KMS-11 (cell line): ENCODE measurements around the gene PIGL.
"Not testable (repeated sequence)": the region's sequence is repeated elsewhere in the genome, so short reads cannot be mapped to it uniquely, and the experiment has no call there.

Experiments
- H2AFZ ChIP-seq: fragments of 200-600 bp; sonication (generic); 2 replicates; pipeline ENCODE4 v1.6.1; 2016; ENCODE audit warnings: antibody characterized with exemption, mixed run types, low read depth
- H3K27ac ChIP-seq: fragments of 200-600 bp; sonication (generic); 2 replicates; pipeline ENCODE4 v1.6.1; 2016; ENCODE audit warnings: mild to moderate bottlenecking, mixed run types
- H3K27me3 ChIP-seq: fragments of 200-600 bp; sonication (generic); 2 replicates; pipeline ENCODE4 v1.6.1; 2017; ENCODE audit warnings: mild to moderate bottlenecking, low read depth, mixed run types, moderate library complexity; ENCODE audit not compliant: insufficient read depth
- H3K36me3 ChIP-seq: fragments of 200-600 bp; sonication (generic); 2 replicates; pipeline ENCODE4 v1.6.1; 2017; ENCODE audit warnings: mild to moderate bottlenecking, mixed run types; ENCODE audit not compliant: insufficient read depth
- H3K4me1 ChIP-seq: fragments of 200-600 bp; sonication (generic); 2 replicates; pipeline ENCODE4 v1.6.1; 2016; ENCODE audit warnings: mild to moderate bottlenecking, low read depth, mixed run types; ENCODE audit not compliant: poor library complexity, severe bottlenecking
- H3K4me2 ChIP-seq: fragments of 200-600 bp; sonication (generic); 2 replicates; pipeline ENCODE4 v1.7.0; 2016; ENCODE audit warnings: mild to moderate bottlenecking, mixed run types
- H3K4me3 ChIP-seq: fragments of 200-600 bp; sonication (generic); IDR thresholded peaks from 2 replicates; pipeline ENCODE4 v1.6.1; 2017; ENCODE audit warnings: low read depth, low read length, mixed read lengths; ENCODE audit not compliant: insufficient read depth
- H3K79me2 ChIP-seq: fragments of 200-600 bp; sonication (generic); 2 replicates; pipeline ENCODE4 v1.6.1; 2016; ENCODE audit warnings: low read depth, mixed run types; ENCODE audit not compliant: insufficient read depth
- H3K9ac ChIP-seq: fragments of 200-600 bp; sonication (generic); 2 replicates; pipeline ENCODE4 v1.6.1; 2016; ENCODE audit warnings: mild to moderate bottlenecking, mixed run types
- H4K20me1 ChIP-seq: fragments of 200-600 bp; sonication (generic); 2 replicates; pipeline ENCODE4 v1.6.1; 2016; ENCODE audit warnings: mild to moderate bottlenecking, mixed run types; ENCODE audit not compliant: insufficient read depth
- CTCF ChIP-seq: fragments of 200-600 bp; sonication (generic); conservative IDR thresholded peaks from 2 replicates; pipeline ENCODE4 v1.6.1; 2017; ENCODE audit warnings: low read depth, mild to moderate bottlenecking, antibody characterized with exemption, low read length, moderate library complexity, mixed read lengths

Gene PIGL

GRCh38 chr17:16215273-16215964, 1.6 kb upstream of the PIGL start, which contains the start of gene NCOR1:
Gene NCOR1, minus strand, starts transcription at chr17:16215534. Its CDS starts 20,965 bp downstream, at chr17:16194569.
- Histone ChIP-seq H3K36me3 (no peaks in the 10 kb centered on the region), H3K4me2 (peak within 1 kb of the TSS; percentile 76), H3K79me2 (peaks cover 67% of the 10 kb centered on the region), H3K27ac (peak within 1 kb of the TSS; percentile 79), H3K4me3 (no peak within 1 kb of the TSS), H3K9ac (peak within 1 kb of the TSS; percentile 87), H4K20me1 (no peaks in the 10 kb centered on the region), H2AFZ (peak within 1 kb of the TSS; percentile 61), H3K4me1 (peaks cover 24% of the 10 kb centered on the region), H3K27me3 (no peaks in the 10 kb centered on the region)
- no peak for TF ChIP-seq CTCF

- no peak for TF ChIP-seq CTCF
- Histone ChIP-seq H3K4me2 (peak overlapping the region; percentile 48), H3K4me1 (peaks cover 24% of the 10 kb centered on the region), H3K27ac (peak overlapping the region; percentile 79), H3K4me3 (no peak overlapping the region), H3K36me3 (no peaks in the 10 kb centered on the region), H3K9ac (peak overlapping the region; percentile 87), H2AFZ (peak overlapping the region; percentile 61; the same call in 1 of the 2 replicates), H4K20me1 (no peaks in the 10 kb centered on the region), H3K27me3 (no peaks in the 10 kb centered on the region), H3K79me2 (peaks cover 62% of the 10 kb centered on the region)
These were observed 1.1 kb upstream of the PIGL start for GRCh38 chr17:16215965-16216316.

- H3K79me2 ChIP-seq, result peaks cover 57% of the 10 kb centered on the region
- H3K27ac ChIP-seq, result peak overlapping the region; percentile 79; the same call in 1 of the 2 replicates
- not testable (repeated sequence) for H3K4me3 ChIP-seq, H3K36me3 ChIP-seq, H4K20me1 ChIP-seq, H3K27me3 ChIP-seq
- peak overlapping the region; percentile 61 for H2AFZ ChIP-seq
- peak overlapping the region; percentile 53; the same call in 1 of the 2 replicates for H3K9ac ChIP-seq
- H3K4me2 ChIP-seq, result peak overlapping the region; percentile 73
- peaks cover 24% of the 10 kb centered on the region for H3K4me1 ChIP-seq
These were observed 539 bp upstream of the PIGL start for GRCh38 chr17:16216341-16217001.

GRCh38 chr17:16222406-16222805, 5.4 kb downstream of the PIGL start:
- no peak overlapping the region for H3K9ac ChIP-seq
- no peak overlapping the region for H3K4me3 ChIP-seq
- no peak overlapping the region for H3K27ac ChIP-seq

GRCh38 chr17:16229912-16230561, 13.0 kb downstream of the PIGL start:
- peaks cover 12% of the 10 kb centered on the region for H3K4me1 ChIP-seq
- H2AFZ ChIP-seq, H3K27ac ChIP-seq, H3K79me2 ChIP-seq, H3K9ac ChIP-seq, H3K4me3 ChIP-seq, H3K36me3 ChIP-seq, H3K4me2 ChIP-seq, H3K27me3 ChIP-seq, H4K20me1 ChIP-seq: not testable (repeated sequence)

More at GRCh38 chr17:16222406-16222805, 5.4 kb downstream of the PIGL start:
- H3K4me1 ChIP-seq, result peaks cover 7% of the 10 kb centered on the region
- TF ChIP-seq CTCF, result no peak
- no peaks in the 10 kb centered on the region for H4K20me1 ChIP-seq
- no peak overlapping the region for H2AFZ ChIP-seq
- H3K4me2 ChIP-seq, result no peak overlapping the region
- no peaks in the 10 kb centered on the region for H3K27me3 ChIP-seq
- peaks cover 16% of the 10 kb centered on the region; the same call in 1 of the 2 replicates for H3K79me2 ChIP-seq
- H3K36me3 ChIP-seq, result no peaks in the 10 kb centered on the region
